ENCODE data around the gene BBIP1.

The BBIP1 gene

GRCh38 chr10:110946496-110946895 lies 27.5 kb upstream of the BBIP1 start:
- TF ChIP-seq ESRRG (CRISPR knock-in tag; IDR thresholded peaks at IDR 0.05) (no peak), ZFP30 (CRISPR knock-in tag; IDR thresholded peaks at IDR 0.05) (no peak)
- no peak for ATAC-seq

- TF ChIP-seq BACH2 (CRISPR knock-in tag; IDR thresholded peaks at IDR 0.05; ENCODE audit: borderline replicate concordance) (no peak), TOX (CRISPR knock-in tag; IDR thresholded peaks at IDR 0.05; ENCODE audit: borderline replicate concordance) (no peak), POU6F1 (CRISPR knock-in tag; IDR thresholded peaks at IDR 0.05; ENCODE audit: borderline replicate concordance, low read depth) (no peak), SNAI2 (CRISPR knock-in tag; IDR thresholded peaks at IDR 0.05) (no peak), PPARA (CRISPR knock-in tag; IDR thresholded peaks at IDR 0.05; ENCODE audit: borderline replicate concordance) (no peak), CSDC2 (CRISPR knock-in tag; IDR thresholded peaks at IDR 0.05) (no peak), ZNF565 (CRISPR knock-in tag; conservative IDR thresholded peaks at IDR 0.05; ENCODE audit: low read depth) (no peak), ARNTL (CRISPR knock-in tag; IDR thresholded peaks at IDR 0.05; ENCODE audit: borderline replicate concordance, low read depth) (no peak), ZNF70 (CRISPR knock-in tag; IDR thresholded peaks at IDR 0.05) (no peak), ZFP30 (CRISPR knock-in tag; IDR thresholded peaks at IDR 0.05) (no peak), GLIS3 (CRISPR knock-in tag; IDR thresholded peaks at IDR 0.05) (no peak), OSR1 (CRISPR knock-in tag; IDR thresholded peaks at IDR 0.05) (no peak), TSHZ2 (CRISPR knock-in tag; IDR thresholded peaks at IDR 0.05) (no peak), ZFP3 (CRISPR knock-in tag; IDR thresholded peaks at IDR 0.05) (no peak), ISL1 (CRISPR knock-in tag; IDR thresholded peaks at IDR 0.05) (no peak), ESRRG (CRISPR knock-in tag; IDR thresholded peaks at IDR 0.05) (no peak)
- TF ChIP-seq, protein P1, sequence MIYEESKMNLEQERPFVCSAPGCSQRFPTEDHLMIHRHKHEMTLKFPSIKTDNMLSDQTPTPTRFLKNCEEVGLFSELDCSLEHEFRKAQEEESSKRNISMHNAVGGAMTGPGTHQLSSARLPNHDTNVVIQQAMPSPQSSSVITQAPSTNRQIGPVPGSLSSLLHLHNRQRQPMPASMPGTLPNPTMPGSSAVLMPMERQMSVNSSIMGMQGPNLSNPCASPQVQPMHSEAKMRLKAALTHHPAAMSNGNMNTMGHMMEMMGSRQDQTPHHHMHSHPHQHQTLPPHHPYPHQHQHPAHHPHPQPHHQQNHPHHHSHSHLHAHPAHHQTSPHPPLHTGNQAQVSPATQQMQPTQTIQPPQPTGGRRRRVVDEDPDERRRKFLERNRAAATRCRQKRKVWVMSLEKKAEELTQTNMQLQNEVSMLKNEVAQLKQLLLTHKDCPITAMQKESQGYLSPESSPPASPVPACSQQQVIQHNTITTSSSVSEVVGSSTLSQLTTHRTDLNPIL (CRISPR knock-in tag; IDR thresholded peaks at IDR 0.05; ENCODE audit: low read depth): no peak
- TF ChIP-seq, protein P2, sequence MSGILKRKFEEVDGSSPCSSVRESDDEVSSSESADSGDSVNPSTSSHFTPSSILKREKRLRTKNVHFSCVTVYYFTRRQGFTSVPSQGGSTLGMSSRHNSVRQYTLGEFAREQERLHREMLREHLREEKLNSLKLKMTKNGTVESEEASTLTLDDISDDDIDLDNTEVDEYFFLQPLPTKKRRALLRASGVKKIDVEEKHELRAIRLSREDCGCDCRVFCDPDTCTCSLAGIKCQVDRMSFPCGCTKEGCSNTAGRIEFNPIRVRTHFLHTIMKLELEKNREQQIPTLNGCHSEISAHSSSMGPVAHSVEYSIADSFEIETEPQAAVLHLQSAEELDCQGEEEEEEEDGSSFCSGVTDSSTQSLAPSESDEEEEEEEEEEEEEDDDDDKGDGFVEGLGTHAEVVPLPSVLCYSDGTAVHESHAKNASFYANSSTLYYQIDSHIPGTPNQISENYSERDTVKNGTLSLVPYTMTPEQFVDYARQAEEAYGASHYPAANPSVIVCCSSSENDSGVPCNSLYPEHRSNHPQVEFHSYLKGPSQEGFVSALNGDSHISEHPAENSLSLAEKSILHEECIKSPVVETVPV (CRISPR knock-in tag; IDR thresholded peaks at IDR 0.05): no peak
- ATAC-seq: no peak
Observed at GRCh38 chr10:110944792-110945396, 25.9 kb upstream of the BBIP1 start.

DNA sequence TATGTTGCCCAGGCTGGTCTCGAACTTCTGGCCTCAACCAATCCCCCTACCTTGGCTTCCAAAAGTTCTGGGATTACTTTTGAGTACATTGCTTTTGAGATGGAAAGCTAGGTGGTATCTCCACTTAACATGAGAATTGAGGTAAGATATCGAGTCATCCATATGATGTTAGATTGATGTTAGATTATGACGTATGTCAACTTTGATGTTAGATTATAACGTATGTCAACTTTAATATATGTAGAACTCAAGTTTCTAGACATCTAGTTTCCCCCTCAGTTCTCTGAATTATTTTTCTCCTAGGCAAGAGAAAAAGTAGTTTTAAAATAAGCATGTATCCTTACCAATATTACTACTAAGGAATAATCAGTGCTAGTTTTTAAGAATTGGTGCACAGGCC lies 20.4 kb upstream of the BBIP1 start:
- ATAC-seq: no peak
- no peak for TF ChIP-seq OSR1 (CRISPR knock-in tag; IDR thresholded peaks at IDR 0.05)
- TF ChIP-seq ZFP30 (CRISPR knock-in tag; IDR thresholded peaks at IDR 0.05): no peak
- TF ChIP-seq RARB (CRISPR knock-in tag; IDR thresholded peaks at IDR 0.05): no peak
- TF ChIP-seq TSHZ2 (CRISPR knock-in tag; IDR thresholded peaks at IDR 0.05): no peak
- no peak for TF ChIP-seq BACH2 (CRISPR knock-in tag; IDR thresholded peaks at IDR 0.05; ENCODE audit: borderline replicate concordance)

Measured in SK-N-SH treated with all-trans-retinoic acid at 6 μM for 48 hours (cell line).